NOMO-1 treated with DMSO at 0.1 percent for 48 hours (cell line): Measurements from ENCODE around the gene ASCC3.
"Not testable (repeated sequence)": the region's sequence is repeated elsewhere in the genome, so short reads cannot be mapped to it uniquely, and the experiment has no call there.

Experiments used
- DNase-seq: peaks from one replicate; lab custom pipeline; 2025; ENCODE audit not compliant: unreplicated experiment; lab: John Stamatoyannopoulos, UW

ASCC3 gene

DNA sequence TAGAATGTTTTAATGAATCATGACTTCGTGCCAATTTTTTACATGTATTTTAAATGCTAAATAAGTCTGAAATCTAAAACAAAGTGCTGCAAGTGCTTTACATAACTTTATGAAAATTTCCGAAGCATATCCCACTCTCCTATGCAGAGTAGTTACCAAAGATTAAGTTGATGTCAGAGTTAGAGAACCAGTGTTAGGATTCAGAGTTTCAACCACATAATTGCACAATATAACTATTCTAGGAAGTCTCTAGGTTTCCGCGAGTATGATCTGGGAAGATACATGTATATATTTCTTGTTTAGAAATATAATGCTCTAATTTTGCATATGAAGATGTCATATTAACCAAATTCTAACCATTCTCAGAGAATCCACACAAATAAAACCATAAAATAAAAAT is 74.8 kb downstream of the ASCC3 start:
- peak; percentile 74 for DNase-seq

DNA sequence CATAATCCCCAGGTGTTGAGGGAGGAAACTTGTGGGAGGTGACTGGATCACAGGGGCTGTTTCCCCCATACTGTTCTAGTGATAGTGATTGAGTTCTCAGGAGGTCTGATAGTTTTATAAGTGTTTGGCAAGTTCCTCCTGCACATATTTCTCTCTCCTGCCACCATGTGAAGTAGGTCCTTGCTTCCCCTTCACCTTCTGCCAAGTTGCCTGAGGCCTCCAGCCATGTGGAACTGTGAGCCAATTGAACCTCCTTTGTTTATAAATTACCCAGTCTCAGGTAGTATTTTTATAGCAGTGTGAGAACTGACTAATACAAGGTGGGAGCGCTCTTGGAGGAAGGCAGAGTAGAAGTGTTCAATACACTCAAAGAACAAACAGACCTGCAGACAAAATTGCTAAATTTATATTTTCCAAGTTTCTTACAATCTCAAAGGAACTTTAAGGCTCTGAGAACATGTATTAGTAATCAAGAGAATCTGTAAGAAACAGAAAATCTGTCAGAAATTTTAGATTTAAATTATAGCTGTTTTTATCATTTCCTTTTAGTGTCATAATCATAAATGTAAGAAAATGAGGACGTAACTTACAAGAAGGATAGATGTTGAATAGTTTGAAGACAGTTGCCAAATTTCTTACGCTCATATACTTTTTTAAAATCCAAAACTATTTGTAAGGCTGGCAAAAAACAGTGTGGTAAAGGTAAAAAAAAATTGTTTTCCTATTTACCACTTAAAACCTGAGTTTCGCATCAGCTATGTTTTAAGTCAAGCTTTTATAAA is 77.7 kb downstream of the ASCC3 start:
- DNase-seq = peak; percentile 47

DNA sequence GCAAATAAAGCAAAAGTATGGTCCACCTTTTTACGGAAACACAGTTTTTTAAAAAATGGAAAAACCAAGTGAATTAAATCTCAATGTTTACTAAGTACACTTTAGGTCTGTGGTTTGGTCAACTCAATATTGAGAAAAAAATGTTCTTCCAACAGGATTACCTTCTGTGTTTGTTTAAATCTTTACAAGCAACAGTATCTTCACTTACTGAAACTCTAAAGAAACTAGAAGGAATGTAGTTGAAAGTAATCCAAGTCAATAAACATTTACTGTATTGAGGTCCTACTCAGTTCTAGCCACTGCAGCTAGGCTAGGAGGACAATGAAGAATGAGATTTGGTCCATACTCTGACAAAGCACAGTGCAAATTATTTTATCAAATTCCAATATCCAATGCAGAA is 80.1 kb downstream of the ASCC3 start:
- DNase-seq = no peak

DNA sequence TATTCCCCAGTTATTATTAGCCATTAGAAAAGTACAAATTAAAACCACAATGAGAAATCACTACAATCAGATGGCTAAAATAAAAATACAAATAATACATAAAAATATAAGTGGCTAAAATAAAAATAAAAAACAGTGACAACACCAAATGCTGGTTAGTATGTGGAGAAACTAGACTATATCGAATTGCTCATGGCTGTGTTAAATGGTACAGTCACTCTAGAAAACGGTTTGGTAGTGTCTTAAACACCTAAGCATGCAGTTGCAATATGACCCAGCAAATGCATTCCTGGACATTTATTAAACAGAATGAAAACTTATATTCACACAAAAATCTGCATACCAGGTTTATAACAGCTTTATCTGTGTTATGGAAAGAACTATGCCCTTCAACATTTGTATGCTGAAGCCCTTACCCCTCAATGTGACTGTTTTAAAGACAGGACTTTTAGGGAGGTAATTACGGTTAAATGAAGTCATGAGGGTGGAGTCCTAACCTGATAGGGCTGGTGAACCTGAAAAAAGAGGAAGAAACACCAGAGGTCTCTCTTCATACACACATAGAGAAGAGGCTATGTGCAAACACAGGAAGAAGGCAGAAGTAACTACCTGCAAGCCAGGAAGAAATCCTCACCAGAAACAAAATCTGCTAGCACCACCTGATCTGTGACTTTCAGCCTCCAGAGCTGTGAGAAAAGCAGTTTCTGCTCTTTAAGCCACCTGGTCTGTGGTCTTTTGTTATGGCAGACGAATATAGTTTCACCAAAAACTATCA is 84.9 kb downstream of the ASCC3 start:
- peak; percentile 61 for DNase-seq

DNA sequence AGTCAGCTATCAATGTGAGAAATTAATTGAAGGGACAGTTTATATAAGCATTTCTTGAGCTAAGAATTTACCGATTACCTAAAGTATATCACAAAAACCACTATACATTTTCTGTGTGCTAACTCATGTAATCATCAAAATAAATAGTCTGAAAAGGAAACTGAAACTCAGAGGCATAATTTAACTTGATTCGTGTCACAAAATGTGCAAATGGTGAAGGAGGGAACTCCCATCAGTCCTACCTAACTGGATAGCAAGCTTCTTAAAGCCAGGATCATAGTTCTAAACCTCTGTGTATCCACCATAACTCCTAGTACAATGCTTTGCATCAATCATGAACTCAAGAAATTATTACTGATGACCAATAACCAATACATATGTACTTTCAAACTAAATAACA is 91.0 kb downstream of the ASCC3 start:
- no peak for DNase-seq

DNA sequence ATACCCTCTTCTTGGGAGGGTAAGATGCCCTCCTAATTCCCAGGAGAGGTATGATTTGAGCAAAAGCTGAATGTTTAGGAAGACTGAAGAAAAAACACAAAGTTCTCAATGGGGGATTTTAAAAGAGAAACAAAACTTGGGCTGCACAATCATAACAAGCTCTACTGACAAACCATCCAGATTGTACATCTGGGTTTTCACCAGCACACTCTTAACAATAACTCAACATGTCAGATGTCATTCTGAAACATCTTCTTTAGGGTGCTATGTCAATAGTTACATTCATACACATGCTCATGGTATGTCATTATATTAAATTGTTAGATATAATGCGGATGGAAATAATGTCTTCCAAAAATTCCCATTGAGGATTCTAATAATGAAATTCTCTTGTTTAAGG is 95.1 kb downstream of the ASCC3 start:
- DNase-seq = no peak

DNA sequence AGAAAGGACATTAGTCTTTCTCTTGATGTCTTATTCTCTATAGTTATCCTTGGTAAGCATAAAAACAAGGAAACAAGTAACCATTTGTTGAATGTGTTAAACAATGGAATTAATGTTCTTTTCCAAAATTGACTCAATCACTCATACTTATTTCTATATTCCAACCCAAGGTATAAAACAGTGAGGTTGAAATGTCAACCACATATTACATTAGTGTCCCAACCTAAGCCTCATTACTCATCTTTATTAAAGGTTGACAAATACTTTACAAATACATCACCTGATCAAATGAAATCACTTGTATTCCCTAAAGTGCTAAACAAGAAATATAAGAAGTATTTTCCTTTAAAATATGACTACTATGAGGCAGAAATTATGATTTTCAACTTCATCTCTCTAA is 100.5 kb downstream of the ASCC3 start:
- DNase-seq = no peak

DNA sequence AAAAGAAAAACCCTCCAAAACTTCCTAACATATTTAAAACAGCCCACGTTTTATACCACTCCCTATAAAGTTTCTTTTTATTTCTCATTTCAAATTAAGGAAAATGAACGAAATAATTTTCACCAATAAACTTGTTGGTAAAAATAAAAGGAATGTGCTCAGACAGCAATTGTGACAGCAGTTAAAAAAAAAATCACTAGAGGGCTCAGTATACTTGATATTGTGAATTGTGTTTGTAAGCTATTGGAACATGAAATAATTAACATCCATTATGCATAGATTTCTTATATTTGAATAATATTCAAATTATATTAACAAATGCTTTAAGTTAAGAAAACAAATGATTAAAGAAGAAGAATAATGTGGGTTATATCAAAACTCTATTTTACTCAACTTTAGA is 105.5 kb downstream of the ASCC3 start:
- no peak for DNase-seq

DNA sequence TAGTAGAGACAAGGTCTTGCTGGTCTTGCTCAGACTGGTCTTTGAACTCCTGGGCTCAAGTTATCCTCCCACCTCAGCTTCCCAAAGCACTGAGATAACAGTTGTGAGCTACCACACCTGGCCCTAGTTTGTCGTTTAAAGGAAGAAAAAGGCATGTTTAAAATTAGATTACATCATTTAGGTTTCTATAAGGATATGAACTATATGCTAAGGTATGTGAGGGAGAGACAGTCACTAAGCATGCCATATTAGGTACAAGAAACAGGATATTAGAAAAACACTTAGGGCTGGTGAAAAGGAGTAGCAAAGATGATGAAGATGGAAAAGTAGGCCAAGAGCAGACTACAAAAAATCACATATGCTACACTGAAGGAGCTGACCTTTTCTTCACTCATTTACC is 106.4 kb downstream of the ASCC3 start:
- no peak for DNase-seq

DNA sequence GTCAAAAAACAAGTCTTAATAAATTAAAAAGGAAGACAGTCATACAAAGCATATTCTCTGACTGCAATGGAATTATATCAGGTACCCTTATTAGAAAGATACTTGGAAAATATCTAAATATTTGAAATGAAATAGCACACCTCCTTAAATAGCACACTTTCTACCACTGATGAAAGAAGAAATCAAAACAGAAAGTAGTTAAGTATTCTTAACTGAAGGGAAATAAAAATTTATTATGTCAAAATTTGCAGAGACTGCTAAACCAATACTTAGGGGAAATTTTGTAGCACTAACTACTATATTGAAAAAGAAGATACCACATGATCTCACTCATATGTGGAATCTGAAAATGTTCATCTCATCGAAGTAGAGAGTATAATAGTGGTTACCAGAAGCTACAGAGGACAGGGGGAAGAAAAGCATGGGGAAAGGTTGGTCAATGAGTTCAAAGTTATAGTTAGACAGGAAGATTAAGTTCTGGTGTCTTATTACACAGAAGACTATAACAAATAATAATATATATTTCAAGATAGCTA is 112.2 kb downstream of the ASCC3 start:
- DNase-seq = no peak

DNA sequence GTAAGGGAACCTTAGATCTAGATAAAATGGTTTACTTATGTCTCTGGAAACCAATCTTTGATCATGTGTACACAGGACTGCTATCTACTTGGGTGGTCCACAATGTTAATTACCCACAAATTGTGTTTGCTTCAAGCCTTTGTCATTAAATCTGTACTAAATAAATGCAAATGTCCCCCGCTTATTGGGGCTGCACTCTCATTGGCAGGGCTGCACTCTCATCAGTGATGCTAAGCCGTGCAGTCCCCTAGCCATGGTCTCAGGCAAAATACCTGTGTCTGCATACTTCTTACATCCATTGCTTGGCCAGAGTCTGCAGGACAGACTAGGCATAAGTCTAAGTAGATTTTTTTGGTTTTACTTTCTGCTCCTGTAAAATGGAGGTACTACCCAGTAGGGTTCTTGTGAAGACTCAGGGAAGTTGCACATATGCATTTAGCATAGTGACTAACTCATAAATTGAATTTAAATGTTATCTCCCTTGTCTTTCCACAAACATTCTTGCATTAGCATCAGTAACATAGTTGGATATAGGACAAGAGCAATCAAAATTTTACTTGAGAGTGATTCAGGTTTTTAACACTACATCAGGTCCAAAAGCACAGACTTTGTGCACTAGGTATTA is 117.4 kb downstream of the ASCC3 start:
- DNase-seq = no peak

DNA sequence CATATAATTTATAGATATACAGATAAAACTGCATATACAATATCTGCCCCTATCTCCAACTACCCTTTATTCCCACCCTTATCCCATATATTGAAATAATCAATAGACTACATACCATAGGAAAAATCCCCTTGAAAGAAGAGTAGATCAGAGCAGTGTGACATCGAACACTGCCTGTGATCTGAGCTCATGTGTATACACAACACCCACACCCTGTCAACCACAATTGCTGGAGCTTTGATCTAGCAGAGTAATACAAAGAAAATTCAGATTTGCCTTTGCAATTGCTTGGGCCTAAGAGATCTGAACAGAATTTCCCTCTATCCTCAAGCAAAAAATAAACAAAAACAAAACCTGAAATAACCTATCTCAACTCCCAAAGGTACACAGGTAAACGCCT is 119.3 kb downstream of the ASCC3 start:
- no peak for DNase-seq

DNA sequence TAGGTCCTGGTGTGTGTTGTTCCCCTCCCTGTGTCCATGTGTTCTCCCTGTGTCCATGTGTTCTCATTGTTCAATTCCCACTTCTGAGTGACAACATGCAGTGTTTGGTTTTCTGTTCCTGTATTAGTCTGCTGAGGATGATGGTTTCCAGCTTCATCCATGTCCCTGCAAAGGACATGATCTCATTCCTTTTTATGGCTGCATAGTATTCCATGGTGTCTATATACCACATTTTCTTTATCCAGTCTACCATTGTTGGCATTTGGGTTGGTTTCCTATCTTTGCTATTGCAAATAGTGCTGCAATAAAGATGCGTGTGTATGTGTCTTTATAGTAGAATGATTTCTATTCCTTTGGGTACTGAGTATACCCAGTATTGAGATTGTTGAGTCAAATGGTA is 122.7 kb downstream of the ASCC3 start:
- not testable (repeated sequence) for DNase-seq

DNA sequence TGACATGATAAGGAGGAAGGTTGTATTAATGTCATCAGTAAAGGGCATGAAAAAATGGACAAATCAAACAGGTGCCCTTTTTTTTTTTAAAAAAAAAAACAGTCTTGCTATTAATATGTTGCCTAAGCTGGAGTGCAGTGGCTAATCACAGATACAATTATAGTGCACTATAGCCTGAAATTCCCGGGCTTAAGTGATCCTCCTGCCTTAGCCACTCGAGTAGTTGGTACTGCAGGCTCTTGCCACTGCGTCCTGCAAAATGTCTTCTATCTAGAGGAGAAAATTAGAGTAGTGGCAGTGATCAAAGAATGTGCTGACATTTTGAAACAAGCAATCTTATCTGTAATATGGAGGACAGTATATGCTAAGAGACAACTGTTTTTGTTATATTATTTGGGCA is 127.7 kb downstream of the ASCC3 start:
- DNase-seq = no peak

DNA sequence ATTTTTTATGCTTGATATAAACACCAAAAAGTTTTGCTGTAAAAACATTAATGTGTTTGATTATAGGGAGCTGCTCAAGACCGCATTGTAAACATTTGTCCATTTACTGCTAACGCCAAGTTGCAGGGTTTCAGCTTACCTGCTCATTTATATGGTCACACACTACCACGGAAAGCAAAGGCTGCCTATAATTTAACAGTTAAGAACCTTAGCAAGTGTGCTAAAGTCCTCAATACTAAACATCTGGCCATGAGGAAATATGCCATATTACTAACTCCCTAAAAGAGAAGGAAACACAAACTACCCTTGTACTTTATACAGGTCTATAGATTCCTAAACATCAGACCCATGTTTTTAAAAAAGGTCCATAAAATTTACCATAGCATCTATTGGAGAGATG is 129.5 kb downstream of the ASCC3 start:
- no peak for DNase-seq

DNA sequence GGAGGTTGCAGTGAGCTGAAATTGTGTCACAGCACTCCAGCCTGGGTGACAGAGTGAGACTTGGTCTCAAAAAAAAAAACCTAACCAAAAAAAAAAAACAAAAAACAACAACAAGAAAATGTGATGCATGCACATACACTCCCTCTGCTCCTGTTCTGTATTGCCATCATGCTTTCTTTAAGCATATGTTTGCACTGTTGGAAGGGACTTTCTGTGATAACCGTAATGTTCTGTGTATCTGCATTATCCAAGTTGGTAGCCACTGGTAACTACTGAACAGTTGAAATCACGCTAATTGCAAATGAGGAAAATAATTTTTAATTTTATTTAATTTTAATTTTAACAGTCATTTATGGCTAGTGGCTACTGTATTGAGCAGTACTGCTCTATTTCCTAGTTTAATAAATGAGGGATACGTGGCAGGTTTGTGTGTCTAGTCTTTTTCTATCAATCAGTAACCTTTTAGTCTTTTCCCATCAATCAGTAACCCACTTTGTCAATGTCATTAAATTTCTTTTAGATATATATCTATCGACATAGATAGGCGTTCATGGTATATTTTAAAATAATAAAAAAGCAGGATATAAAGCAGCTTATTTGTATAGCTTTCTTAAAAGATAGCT is 135.6 kb downstream of the ASCC3 start:
- DNase-seq = no peak

DNA sequence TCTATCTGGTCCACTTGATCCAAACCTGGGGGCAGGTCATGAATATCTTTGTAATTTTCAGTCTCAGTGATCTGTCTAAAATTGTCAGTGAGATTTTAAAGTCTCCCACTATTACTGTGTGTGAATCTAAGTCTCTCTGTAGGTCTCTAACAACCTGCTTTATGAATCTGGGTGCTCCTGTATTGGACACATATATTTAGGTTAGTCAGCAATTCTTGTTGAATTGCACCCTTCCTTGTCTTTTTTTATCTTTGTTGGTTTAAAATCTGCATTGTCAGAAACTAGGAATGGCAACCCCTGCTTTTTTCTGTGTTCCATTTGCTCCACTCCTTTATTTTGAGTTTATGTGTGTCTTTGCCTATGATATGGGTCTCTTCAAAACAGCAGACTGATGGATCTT is 140.7 kb downstream of the ASCC3 start:
- DNase-seq = no peak

DNA sequence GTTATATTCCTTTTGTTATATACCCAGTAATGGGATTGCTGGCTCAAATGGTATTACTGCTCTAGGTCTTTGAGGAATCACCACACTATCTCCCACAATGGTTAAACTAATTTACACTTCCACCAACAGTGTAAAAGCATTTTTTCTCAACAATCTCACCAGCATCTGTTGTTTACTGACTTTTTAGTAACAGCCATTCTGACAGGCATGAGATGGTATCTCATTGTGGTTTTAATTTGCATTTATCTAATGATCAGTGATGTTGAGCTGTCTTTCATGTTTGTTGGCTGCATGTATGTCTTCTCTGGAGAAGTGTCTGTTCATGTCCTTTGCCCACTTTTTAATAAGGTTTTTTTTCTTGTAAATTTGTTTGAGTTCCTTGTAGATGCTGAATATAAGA is 143.4 kb downstream of the ASCC3 start:
- not testable (repeated sequence) for DNase-seq

DNA sequence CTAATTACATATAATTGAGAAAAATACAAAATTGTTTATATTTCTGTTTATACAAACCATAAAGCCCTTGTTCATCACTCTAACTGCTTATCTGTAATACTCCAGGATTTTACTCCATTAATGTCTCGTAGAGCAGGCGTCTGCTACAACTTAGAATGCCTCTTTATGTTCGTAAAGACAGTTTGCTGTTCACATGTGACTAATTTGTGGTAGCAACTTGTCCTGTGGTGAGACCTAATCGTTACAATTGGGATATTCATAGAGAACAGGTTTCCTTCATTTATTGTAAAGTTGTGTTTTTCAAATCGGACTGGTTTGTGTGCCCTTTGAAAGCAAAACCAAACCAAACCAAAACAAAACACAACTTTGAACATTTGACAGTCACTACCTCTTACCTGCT is 149.7 kb downstream of the ASCC3 start:
- DNase-seq = no peak

DNA sequence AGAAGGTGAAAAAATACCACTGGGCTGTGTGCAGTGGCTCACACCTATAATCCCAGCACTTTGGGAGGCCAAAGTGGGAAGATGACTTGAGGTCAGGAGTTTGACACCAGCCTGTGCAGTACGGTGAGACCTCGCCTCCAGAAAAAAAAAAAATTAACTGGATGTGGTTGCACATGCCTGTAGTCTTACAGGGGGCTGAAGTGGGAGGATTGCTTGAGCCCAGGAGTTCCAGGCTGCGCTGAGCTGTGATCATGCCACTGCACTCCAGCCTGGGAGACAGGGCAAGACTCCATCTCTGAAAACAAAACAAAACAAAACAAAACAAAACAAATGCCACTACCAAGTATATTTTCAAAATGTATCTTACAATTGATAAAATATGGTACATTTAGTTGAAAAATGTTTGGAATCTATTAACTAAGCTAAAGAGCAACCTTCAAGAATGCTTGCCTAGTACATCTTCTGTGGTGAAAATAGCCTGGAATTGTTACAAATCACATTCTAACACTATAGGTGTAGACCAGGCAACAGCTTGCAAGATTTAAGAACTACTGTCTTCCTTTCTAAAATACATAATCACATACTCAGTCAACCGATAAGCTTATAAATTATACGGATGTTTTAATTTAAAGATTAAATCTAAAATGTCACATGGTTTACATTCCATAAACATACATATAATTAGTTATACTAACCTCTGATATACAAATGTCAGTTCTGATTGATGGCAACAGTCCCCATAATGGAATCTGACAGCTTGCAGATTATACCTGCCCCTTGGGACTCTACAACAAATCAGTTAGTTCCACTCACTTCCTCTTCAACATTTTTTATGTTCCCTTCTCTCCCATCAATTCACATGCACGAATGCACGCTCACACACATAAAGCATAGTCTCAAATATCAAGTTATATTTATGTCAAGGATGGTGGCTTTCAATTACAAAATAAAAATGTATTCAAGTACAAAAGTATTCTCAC is 150.8 kb downstream of the ASCC3 start:
- DNase-seq = no peak
